ENCODE results near the gene MFAP5. TPM values are rescaled to one million over a fixed set of nuclear protein-coding genes. Genes with fewer than 3 reads are reported as not detected.

The MFAP5 gene
- total RNA-seq, 1 donor from 2014 or later, result 105 TPM

DNA sequence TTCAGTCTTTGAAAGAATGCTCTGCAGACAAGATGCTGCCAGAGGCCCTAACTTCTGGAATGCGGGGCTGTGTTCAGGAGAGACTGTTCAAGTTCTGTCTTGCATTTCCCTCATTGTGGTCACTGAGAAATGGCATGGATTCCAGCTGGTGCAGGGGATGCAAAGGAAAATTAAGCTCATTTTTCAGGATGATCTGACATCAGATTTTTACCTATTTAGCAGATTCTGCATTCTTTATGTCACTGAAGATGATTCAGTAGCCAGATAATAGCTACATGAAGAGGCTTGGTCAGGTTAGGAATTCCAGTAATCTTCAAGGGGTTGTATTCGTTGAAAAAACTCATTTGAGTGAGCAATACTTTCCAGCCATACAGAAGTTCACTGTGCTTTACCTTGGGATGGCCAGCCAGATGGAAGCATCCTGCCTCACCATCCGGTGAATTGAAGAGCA, 16.1 kb upstream of the MFAP5 start:
- no peaks in the 10 kb centered on the region for H3K36me3 ChIP-seq (ENCODE audit: insufficient read depth, low read length)
- H3K27ac Mint-ChIP-seq (ENCODE audit: unreplicated experiment), result peak overlapping the region; percentile 97
- no peak overlapping the region for H3K4me3 ChIP-seq (ENCODE audit: insufficient read depth, low read depth, low read length)
- FAIRE-seq, result no peak
- TF ChIP-seq EZH2 (IDR thresholded peaks at IDR 0.05; ENCODE audit: insufficient read depth, low read length) (no peak), CTCF (IDR thresholded peaks at IDR 0.05; ENCODE audit: insufficient read depth, low read depth, low read length) (no peak)
- no peak overlapping the region for H2AFZ ChIP-seq (ENCODE audit: low read depth, low read length)
- H3K4me1 ChIP-seq (ENCODE audit: insufficient read depth, low read length), result peaks cover 13% of the 10 kb centered on the region
- H3K9ac ChIP-seq (ENCODE audit: low read length), result no peak overlapping the region
- peak; percentile 93 for DNase-seq (ENCODE audit: low read depth)
- no peaks in the 10 kb centered on the region for H3K9me3 Mint-ChIP-seq (ENCODE audit: unreplicated experiment)
- H3K4me2 ChIP-seq (ENCODE audit: low read length), result no peak overlapping the region
- H3K4me3 Mint-ChIP-seq (ENCODE audit: unreplicated experiment), result no peak overlapping the region
- no peaks in the 10 kb centered on the region for H3K9me3 ChIP-seq (ENCODE audit: insufficient read depth, low read depth, low read length)
- no peaks in the 10 kb centered on the region for H3K79me2 ChIP-seq (ENCODE audit: insufficient read depth, low read length)
- peak overlapping the region; percentile 4 for H3K27ac ChIP-seq (ENCODE audit: low read depth, low read length)
- peaks cover 23% of the 10 kb centered on the region for H3K4me1 Mint-ChIP-seq (ENCODE audit: low read depth, unreplicated experiment)
- H3K36me3 Mint-ChIP-seq (ENCODE audit: low read depth, unreplicated experiment), result no peaks in the 10 kb centered on the region
- H3K27me3 Mint-ChIP-seq (ENCODE audit: low read depth, unreplicated experiment), result no peaks in the 10 kb centered on the region
- no peaks in the 10 kb centered on the region for H4K20me1 ChIP-seq (ENCODE audit: insufficient read depth, low read length)
- H3K27me3 ChIP-seq (ENCODE audit: insufficient read depth, low read length), result no peaks in the 10 kb centered on the region

GRCh38 chr12:8677362-8677761, 14.7 kb upstream of the MFAP5 start:
- H3K36me3 Mint-ChIP-seq (ENCODE audit: low read depth, unreplicated experiment), result no peaks in the 10 kb centered on the region
- Histone ChIP-seq H3K9ac (ENCODE audit: low read length) (no peak overlapping the region), H3K9me3 (ENCODE audit: insufficient read depth, low read depth, low read length) (no peaks in the 10 kb centered on the region), H3K27me3 (ENCODE audit: insufficient read depth, low read length) (no peaks in the 10 kb centered on the region), H3K4me3 (ENCODE audit: insufficient read depth, low read depth, low read length) (no peak overlapping the region), H3K4me1 (ENCODE audit: insufficient read depth, low read length) (peaks cover 13% of the 10 kb centered on the region), H2AFZ (ENCODE audit: low read depth, low read length) (no peak overlapping the region), H3K79me2 (ENCODE audit: insufficient read depth, low read length) (no peaks in the 10 kb centered on the region), H4K20me1 (ENCODE audit: insufficient read depth, low read length) (no peaks in the 10 kb centered on the region), H3K36me3 (ENCODE audit: insufficient read depth, low read length) (no peaks in the 10 kb centered on the region), H3K27ac (ENCODE audit: low read depth, low read length) (no peak overlapping the region), H3K4me2 (ENCODE audit: low read length) (no peak overlapping the region)
- DNase-seq (ENCODE audit: low read depth) (no peak), FAIRE-seq (no peak)
- H3K4me1 Mint-ChIP-seq (ENCODE audit: low read depth, unreplicated experiment), result peaks cover 23% of the 10 kb centered on the region
- no peak overlapping the region for H3K27ac Mint-ChIP-seq (ENCODE audit: unreplicated experiment)
- no peak overlapping the region for H3K4me3 Mint-ChIP-seq (ENCODE audit: unreplicated experiment)
- H3K9me3 Mint-ChIP-seq (ENCODE audit: unreplicated experiment), result no peaks in the 10 kb centered on the region
- TF ChIP-seq EZH2 (IDR thresholded peaks at IDR 0.05; ENCODE audit: insufficient read depth, low read length) (no peak), CTCF (IDR thresholded peaks at IDR 0.05; ENCODE audit: insufficient read depth, low read depth, low read length) (no peak)
- H3K27me3 Mint-ChIP-seq (ENCODE audit: low read depth, unreplicated experiment), result no peaks in the 10 kb centered on the region

GRCh38 chr12:8676651-8677050, 14.0 kb upstream of the MFAP5 start:
- Histone ChIP-seq H3K9ac (ENCODE audit: low read length) (no peak overlapping the region), H3K79me2 (ENCODE audit: insufficient read depth, low read length) (no peaks in the 10 kb centered on the region), H2AFZ (ENCODE audit: low read depth, low read length) (no peak overlapping the region), H3K36me3 (ENCODE audit: insufficient read depth, low read length) (no peaks in the 10 kb centered on the region), H3K27ac (ENCODE audit: low read depth, low read length) (no peak overlapping the region), H3K4me3 (ENCODE audit: insufficient read depth, low read depth, low read length) (no peak overlapping the region), H3K9me3 (ENCODE audit: insufficient read depth, low read depth, low read length) (no peaks in the 10 kb centered on the region), H3K4me2 (ENCODE audit: low read length) (no peak overlapping the region), H3K4me1 (ENCODE audit: insufficient read depth, low read length) (peaks cover 10% of the 10 kb centered on the region), H3K27me3 (ENCODE audit: insufficient read depth, low read length) (no peaks in the 10 kb centered on the region), H4K20me1 (ENCODE audit: insufficient read depth, low read length) (no peaks in the 10 kb centered on the region)
- Mint-ChIP-seq H3K27ac (ENCODE audit: unreplicated experiment) (no peak overlapping the region), H3K27me3 (ENCODE audit: low read depth, unreplicated experiment) (no peaks in the 10 kb centered on the region), H3K9me3 (ENCODE audit: unreplicated experiment) (peaks cover 2% of the 10 kb centered on the region), H3K36me3 (ENCODE audit: low read depth, unreplicated experiment) (no peaks in the 10 kb centered on the region), H3K4me3 (ENCODE audit: unreplicated experiment) (no peak overlapping the region), H3K4me1 (ENCODE audit: low read depth, unreplicated experiment) (peaks cover 23% of the 10 kb centered on the region)
- DNase-seq (ENCODE audit: low read depth), result no peak
- no peak for FAIRE-seq
- no peak for TF ChIP-seq CTCF (IDR thresholded peaks at IDR 0.05; ENCODE audit: insufficient read depth, low read depth, low read length)
- TF ChIP-seq EZH2 (IDR thresholded peaks at IDR 0.05; ENCODE audit: insufficient read depth, low read length), result no peak
